ENCODE measurements around the gene FRAS1.
"Not testable (repeated sequence)": the region's sequence is repeated elsewhere in the genome, so short reads cannot be mapped to it uniquely, and the experiment has no call there.

Gene FRAS1

DNA sequence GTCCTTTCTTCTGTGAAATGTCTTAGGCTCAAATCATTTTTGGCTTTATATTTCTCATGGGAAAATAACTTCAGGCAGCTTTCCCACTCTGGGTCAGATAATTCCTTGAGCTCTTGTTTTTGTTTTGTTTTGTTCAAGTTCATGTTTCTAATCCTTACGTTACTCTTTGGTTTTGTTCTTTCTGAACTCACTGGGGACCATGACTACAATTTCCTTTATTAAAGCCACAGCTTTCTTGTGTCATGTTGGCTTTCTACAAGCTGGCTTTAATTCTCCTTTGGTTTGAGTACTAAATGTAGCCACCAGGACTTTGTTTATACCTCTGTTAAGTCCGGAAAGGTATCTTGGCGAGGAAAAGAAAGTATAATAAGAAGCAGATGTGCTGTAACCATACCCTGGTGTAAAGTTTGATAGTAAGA lies 463.7 kb downstream of the FRAS1 start:
- no peak for DNase-seq

DNA sequence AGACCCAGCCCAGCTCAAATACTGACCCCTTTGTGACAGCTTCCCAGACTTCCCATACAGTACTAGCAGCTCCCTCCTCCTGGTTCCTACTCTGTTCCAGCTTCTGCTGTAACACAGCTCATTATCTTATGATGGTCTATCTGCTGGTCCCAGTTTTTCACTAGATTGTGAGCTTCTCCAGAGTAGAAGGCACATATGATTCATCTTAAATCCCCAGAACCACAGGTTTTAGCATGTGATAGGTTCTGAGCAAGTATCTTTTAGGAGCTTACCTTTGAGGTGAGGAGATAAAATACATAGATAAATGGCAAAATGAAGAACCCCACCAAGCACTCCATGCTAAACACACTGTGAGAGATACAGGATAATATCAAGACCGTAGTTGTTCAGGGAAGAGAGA lies 466.9 kb downstream of the FRAS1 start:
- DNase-seq = no peak

DNA sequence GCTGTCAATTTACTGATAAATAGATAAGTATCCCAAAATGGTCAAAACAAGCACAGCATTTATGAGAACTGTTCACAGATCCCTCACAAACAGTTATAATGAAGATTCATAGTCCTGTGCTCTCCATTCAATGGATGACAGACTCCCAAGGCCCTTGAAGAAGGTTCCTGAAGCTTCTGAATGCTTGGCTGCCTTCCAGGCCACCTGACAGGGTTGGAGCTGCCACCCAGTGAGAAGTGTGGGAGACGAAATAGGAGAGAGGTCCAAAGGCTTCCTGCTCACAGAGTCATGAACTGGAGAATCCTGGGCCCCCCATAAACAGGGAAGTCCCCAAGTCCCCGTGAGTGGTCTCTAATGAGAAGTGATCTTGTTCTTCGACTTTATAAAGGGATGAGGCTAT lies 468.4 kb downstream of the FRAS1 start:
- no peak for DNase-seq

DNA sequence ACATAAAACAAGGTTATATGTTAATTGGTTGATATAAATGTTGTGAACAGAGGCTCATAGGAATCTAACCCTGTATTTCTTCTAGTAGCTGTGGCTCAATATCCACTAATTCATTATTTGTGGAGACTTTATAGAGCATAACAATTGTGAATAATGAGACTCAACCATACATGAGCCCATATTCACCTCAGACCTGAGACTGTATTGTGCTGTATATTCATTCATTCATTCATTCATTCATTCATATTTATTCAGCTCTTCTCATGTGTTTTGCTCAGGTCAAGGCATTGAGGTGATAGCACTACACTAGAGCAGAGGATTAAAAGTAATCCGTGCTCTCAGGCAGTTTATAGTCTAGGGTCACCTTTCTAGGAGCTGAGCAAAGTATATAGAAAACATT lies 470.0 kb downstream of the FRAS1 start:
- DNase-seq = no peak

DNA sequence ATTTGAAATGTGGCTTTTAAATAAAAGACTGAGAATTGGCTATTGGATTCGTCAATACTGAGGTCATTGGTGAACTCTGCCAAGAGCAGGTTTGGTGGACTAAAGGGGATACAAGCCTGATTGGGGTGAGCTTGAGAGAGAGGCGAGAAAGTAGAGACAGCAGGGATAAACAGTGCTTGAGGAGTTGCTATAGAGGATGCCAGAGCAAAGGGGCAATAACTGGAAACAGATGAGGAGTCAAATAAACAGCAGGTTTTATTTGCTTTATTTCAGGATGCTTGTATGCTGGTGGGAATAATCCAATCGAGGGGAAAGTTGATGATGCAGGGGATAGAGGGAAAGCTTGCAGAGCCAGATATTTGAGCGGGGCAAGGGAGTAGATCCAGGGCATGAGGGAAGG lies 470.4 kb downstream of the FRAS1 start:
- DNase-seq = no peak

DNA sequence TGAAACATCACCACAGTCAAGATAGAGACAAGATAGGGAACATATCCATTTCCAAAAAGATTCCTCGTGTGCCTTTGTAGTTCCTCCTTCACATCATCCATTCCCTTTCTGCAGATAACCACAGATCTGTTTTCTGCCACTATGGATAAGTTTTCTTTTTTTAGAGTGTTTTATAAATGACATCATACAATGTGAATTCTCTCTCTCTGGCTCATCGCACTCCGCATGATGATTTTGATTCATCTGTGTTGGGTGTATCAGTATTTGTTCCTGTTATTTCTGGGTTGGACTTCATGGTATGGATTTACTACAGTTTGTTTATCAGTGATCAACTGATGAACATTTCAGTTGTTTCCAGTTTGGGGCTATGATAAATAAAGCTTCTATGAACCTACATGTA lies 471.2 kb downstream of the FRAS1 start:
- DNase-seq = no peak

DNA sequence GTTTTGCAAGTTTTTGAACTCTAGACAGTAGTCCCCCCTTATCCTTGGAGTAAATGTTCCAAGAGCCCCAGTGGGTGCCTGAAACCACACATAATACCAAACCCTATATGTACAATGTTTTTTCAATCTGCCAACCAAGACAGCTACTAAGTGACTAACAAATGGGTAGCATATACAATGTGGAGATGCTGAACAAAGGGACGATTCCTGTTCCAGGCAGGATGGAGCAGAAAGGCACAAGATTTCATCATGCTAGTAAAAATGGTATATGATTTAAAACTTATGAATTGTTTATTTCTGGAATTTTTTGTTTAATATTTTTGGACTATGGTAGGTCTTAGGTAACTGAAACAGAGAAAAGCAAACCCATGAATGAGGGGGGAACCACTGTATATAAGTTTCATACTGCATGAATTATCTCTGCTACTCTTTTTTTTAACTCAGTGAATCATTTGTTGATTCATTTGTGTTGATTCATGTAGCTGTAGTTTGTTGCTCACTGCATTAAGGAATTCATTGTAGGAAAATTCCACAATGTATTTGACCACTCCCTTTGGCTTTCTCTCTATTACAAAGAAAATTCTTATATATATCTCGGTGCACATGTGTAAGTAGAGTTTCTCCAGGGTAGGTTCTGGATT lies 472.6 kb downstream of the FRAS1 start:
- no peak for DNase-seq

DNA sequence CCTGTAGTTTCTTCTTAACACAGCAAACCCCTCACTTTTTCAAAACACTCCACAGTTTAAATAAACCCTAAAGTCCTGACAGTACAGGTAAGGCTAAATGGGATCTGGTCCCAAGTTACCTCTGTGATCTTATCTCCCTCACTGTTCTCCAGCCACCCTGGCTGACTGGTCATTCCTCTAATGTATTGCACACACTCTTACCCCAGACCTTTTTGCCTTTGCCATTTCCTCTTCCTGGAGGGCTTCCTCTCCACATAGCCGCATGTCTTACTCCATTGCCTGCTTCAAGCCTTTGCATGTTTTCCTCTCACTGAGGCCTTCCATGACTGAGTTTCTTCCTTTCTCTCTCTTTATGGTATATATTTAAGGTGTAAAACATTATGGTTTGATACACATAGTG lies 474.9 kb downstream of the FRAS1 start:
- DNase-seq = no peak

DNA sequence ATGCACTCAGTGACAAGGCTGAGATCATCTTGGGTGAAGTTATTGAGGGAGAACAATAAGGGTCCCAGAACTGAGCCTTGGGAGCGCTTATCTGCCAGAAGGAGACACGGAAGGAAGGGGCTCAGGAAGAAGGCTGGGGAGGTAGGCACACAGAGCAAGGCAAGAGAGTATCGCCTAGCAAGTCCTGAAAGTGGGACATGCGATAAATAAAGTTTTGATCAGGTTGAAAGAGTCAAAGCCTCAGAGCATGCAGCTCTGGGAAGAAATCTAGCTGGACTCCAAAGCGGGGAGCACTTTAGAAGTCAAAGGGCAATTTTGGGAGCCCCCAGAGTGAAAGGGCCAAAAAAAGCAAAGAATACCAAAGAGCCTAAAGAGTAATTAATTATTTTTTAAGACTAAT lies 476.7 kb downstream of the FRAS1 start:
- no peak for DNase-seq

DNA sequence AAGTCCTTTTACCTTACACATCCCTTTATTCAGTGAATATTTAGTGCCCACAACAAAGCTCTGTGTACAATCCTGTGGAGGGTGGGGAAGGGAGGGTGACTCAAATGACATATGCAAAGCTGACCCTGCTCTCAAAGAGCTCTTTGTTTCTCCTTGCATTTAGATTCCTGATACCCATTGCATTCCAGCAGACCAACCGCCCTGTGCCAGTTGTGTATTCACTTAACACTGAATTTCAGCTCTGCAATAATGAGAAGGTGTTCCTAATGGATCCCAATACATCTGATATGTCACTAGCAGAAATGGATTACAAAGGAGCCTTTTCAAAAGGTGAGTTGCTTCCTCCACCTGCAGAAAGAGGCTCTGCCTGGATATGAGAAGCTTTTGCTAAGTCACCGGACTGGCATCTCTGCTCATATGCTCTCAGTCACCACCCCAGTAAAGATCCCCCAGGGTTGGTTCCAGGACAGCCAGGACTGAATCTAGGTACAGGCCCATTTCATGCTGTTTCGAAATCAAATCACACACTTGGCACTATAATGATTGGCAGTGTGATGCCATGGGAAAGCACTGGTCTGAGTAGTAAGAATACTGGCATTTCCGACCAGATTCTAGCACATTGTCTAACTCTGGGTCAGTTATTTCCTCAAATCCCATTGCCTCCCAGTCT lies 477.3 kb downstream of the FRAS1 start:
- no peak for DNase-seq

DNA sequence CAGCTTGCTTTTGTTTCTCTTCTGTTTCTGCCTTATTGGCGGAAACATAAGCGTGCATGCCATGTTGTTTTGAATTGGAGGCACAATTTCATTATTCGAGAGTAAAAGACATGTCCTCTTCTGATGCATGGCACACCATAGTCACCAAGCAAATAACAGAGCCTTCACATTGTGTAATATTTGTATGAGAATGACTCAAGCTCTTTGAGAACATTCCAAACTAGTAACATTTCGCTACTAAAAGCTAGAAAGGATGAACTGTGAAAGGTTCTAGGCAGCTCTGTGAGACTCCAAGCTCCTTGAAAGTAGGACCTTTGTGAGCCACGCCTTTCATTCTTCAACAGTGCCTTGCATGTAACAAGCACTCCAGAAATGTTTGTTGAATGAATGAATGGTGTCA lies 485.2 kb downstream of the FRAS1 start:
- DNase-seq = no peak

DNA sequence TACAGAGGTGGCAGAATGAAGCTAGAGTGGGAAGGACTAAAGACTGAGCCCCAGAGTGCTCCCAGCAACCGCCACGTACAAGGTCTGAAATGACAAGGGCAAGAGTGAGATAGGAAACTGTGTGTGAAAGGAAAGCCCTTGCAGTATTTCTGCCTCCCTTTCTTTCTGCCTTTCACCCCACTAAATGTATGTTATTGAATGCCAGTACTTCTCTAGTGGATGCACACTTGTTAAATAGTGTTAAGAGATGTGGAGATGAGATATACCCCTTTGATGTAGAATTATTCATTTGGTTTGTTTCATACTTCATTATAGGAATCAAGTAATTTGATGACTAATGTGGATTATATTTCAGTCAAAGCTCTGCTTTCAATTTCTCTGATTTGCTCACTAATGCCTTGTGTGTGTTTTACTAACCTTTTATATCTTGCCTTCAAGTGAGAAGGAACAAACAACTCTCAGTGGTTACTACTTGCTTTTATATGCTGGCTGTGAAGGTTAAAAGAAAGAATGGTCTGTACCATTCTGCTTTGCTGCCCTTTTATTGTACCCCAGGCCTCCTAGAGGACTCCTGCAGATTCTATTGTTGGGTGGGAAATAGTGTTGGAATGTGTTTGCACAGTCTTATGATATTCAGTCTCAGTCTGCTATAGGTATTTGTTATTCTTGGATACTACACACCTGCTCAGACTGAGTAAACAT lies 486.5 kb downstream of the FRAS1 start:
- DNase-seq = no peak

DNA sequence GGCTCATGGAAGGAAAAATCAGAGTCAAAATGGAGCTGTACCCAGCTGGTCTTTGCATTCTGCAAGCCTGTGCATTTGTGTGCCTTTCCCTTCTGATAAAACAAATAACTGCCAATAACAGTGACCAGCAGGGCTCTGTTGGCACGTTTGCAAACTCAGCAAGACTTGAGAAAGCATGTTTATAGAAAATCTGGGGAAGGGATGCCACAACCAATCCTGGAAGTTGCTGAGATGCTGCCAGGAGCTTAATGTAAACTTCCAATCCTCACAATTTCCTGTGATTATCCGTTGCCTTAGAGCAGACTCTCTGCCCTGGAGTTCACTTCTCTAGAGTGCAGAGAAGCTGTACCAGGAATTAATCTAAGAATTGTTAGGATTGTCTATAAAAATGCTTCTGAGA lies 487.6 kb downstream of the FRAS1 start:
- no peak for DNase-seq

DNA sequence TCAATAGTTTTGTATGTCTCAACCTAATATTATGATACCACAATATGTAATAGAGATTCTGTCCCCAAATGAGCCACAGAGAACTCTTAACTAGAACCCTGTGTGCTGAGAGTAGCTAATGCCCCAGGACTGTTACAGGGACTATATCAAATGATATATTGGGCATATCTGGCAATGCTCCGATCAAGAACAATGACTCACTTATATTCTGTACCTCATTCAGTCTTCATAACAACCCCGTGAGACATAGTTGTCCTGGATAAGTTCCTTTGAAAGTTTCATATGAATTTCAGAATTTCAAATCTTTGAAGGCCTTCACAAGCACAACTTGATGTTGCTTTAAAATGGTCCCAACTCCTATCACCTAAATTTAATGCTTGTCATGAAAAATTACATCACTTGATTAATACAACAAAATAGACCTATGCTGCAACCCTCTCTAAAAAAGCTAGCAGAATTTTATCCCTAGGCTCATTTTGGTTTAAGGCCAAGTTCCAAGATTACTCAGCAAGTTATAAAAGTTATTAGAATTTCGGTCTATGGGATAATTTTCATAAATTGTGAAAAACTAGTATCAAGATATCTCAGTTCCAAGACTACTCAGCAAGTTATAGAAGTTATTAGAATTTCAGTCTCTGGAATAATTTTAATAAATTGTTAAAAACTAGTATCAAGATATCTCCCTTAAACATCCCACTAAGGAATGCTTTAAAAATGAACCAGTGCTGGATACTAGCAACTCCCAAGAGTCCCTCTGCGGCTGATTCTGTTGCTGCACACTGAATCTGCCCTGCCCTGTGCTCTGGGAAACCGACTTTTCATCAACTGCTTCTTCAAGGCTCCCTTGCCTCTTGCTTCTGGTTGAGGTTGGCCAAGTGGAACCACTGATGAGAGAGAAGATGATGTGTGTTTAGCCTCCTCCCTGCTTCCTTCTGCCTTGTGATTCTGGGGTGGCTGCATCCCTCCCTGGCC lies 488.4 kb downstream of the FRAS1 start:
- no peak for DNase-seq

DNA sequence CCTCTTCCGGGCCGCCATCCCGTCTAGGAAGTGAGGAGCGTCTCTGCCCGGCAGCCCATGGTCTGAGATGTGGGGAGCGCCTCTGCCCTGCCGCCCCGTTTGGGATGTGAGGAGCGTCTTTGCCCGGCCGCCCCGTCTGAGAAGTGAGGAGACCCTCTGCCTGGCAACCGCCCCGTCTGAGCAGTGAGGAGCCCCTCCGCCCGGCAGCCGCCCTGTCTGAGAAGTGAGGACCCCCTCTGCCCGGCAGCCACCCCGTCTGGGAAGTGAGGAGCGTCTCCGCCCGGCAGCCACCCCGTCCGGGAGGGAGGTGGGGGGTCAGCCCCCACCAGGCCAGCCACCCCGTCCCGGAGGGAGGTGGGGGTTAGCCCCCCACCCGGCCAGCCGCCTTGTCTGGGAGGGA lies 490.8 kb downstream of the FRAS1 start:
- not testable (repeated sequence) for DNase-seq

DNA sequence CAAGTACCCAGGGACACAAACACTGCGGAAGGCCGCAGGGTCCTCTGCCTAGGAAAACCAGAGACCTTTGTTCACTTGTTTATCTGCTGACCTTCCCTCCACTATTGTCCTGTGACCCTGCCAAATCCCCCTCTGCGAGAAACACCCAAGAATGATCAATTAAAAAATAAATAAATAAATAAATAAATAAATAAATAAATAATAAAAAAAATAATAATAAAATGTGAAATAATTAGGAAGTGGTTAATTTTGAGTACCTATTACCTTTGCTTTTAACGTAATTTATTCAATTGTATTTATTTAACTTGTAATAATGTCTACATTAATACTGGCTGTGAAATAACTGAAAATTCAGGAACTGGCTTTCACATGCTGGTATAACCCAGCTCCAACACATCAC lies 491.8 kb downstream of the FRAS1 start:
- DNase-seq = not testable (repeated sequence)

DNA sequence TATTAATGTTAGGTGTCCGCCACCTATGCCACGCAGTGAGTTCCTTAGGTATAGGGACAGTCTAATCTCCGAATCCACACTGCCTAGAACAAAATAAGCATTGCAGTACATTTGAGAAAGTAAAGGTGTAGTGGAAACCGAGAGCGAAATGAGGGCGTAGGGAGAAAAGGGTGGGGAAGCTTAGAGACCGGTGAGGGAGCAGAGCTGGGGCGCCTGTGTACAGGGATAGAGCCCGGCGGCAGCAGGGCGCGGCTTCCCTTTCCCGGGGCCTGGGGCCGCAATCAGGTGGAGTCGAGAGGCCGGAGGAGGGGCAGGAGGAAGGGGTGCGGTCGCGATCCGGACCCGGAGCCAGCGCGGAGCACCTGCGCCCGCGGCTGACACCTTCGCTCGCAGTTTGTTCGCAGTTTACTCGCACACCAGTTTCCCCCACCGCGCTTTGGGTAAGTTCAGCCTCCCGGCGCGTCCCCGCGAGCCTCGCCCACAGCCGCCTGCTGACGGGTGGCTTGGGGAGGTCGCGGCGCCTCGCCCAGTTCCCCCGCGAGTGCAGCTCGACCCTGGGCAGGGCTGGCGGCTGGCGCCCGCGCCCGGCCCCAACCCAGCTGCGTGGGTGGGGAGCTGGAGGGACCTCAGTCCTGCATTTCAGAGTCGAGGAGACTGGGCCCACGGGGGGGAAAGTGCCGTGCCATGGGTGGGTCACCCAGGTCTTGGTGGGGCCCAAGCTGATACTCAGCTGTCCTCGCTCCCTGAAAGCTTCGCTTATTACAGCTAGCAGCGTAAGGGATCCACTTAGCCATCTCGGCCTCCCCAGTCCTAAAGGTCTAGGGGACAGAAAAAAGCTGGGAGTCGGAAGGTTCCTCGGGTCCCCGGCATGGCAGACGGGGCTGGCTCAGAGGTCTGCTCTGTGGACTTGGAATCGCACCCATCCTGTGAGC lies 494.6 kb downstream of the FRAS1 start, which contains the start of gene ANXA3:
Gene ANXA3, plus strand, starts transcription at position 351 of the 932 bp plus-strand sequence. CDS start 2,704 bp downstream, outside the sequence.
- peak; percentile 58 for DNase-seq

DNA sequence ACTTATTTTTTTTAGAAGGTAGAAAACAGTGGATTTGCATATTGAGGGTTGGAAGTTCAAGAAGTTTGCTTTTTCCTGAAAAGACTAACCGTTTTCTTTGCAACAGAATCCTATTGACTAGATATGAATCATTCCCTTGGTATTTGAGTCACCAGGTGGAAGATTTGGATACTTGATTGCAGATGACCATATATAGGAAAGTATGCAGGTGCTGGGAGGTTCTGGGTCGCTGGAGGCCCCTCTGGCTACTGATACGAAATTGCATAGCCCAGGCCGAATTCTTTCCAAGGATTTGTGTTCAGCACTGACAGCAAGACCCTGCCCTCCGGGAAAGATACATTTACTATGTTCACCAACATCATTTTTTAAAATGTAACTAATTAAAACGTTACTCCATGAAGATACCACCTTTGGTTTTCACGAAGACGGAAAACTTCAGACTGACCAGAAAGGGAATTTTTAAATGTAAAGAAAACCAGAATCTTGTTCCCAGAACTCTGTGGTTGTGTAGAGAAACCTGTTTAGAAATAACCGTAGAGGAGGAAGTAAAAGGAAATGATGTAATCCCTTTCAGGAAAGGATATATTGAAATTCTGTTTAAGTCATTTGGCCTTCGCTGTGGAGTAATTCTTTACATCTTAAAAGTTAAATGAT lies 495.4 kb downstream of the FRAS1 start:
- DNase-seq = no peak

DNA sequence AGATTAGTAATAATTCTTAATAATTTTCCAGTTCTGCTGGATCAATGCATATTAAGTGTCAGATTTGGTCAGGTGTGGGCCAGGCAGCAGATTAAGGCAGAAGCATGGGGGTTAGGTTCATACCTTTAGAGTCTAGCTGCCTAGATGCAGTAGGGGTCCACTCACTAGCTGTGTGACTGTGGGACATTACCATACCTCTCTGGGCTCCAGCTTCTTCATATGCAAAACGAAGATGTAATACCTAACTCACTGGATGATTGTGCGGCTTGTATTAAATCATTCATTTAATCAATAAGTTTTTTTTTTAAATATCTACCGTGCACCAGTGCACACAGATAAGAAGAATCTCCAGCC lies 495.9 kb downstream of the FRAS1 start:
- DNase-seq = no peak

DNA sequence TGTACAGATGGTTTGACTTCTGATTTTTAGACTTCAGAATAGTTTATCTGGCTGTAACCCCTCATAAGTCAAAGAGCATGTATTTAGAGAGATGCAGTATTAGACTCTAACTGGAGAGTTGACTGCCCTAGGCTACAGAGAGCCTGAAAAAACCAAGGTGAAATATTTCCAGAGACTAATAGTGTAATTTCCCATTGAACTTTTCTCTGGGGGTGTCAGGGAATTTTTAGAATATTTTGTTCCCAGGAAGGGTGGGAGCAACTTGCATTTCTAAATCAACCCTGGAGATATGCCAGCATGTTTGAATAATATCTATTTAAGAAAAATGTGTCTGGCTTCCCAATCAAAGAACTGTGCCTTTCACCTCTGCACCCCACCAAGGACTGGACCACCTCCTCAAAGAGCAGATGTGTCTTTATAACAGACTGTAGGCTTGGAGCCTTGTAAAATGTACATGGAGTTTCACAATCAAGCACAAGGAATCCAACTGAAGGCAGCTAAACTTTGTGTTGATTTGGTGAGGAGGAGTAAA lies 496.5 kb downstream of the FRAS1 start:
- DNase-seq = no peak

DNA sequence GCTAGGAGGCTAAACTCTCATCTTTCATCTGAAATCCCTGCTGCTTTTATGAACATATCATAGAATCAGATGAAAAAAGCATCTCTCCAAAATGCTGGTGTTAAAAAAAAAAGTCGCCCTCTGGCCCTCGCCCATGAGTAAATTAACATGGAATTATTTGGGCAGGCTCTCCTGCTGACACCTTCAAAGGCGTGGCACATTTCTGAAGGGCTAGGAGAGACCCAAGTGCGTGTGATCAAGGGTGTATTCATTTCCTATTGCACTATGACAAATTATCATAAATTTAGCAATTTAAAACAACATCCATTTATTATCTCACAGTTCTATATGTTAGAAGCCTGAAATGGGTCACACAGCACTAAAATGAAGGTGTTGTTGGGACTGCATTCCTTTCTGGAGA lies 499.5 kb downstream of the FRAS1 start:
- DNase-seq = no peak
